ENCODE measurements around the gene AIG1.
A peak's percentile ranks its signal among the peaks of the same experiment; 100 is the strongest.

The AIG1 gene

DNA sequence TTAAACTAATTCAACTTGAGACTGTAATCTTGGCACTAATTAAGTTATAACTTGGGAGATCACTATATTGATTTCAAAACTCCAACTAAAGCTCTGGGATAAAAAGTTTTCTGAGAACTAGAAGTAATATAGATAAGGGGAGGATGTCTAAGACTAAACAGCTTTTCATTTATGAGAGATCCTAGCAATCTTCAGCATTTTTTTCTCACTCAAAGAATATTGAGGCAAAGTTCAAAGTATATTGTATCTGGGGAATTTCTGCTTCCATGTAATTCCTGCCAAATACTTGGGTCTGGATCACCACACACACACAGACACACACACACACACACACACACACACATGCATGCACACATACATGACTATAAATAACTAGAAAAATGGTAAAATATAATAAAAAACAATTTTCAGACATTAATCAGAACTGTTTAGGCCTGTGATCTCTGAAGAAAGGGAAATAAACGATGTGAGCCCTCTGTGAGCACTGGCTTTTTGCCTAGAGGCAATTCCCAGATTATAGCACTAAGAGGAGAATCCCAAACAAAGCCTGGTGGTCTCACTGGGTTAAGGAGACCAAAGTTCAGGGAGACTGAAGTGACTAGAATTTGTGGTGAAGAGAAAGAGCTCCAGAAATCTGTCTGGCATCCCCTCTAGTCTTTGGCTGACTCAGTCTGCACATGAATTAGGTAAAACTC, 297.0 kb downstream of the AIG1 start:
- Histone ChIP-seq H3K4me3 (ENCODE audit: low read depth, low read length) (no peak overlapping the region), H3K27ac (no peak overlapping the region), H3K27me3 (replicated peaks) (no peaks in the 10 kb centered on the region), H3K36me3 (replicated peaks) (no peaks in the 10 kb centered on the region)
- DNase-seq: no peak
- in situ Hi-C loops (cut with HindIII; ENCODE audit: low pct_ligation_motif_present, low sequenced_read_pairs): no loop called here
- TF ChIP-seq, protein P1, sequence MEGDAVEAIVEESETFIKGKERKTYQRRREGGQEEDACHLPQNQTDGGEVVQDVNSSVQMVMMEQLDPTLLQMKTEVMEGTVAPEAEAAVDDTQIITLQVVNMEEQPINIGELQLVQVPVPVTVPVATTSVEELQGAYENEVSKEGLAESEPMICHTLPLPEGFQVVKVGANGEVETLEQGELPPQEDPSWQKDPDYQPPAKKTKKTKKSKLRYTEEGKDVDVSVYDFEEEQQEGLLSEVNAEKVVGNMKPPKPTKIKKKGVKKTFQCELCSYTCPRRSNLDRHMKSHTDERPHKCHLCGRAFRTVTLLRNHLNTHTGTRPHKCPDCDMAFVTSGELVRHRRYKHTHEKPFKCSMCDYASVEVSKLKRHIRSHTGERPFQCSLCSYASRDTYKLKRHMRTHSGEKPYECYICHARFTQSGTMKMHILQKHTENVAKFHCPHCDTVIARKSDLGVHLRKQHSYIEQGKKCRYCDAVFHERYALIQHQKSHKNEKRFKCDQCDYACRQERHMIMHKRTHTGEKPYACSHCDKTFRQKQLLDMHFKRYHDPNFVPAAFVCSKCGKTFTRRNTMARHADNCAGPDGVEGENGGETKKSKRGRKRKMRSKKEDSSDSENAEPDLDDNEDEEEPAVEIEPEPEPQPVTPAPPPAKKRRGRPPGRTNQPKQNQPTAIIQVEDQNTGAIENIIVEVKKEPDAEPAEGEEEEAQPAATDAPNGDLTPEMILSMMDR (IDR thresholded peaks at IDR 0.05; ENCODE audit: low read depth, low read length, missing control alignments): no peak

- in situ Hi-C loops (cut with HindIII; ENCODE audit: low pct_ligation_motif_present, low sequenced_read_pairs): no loop called here
- Histone ChIP-seq H3K4me3 (ENCODE audit: low read depth, low read length) (no peak overlapping the region), H3K27me3 (replicated peaks) (no peaks in the 10 kb centered on the region), H3K36me3 (replicated peaks) (no peaks in the 10 kb centered on the region), H3K27ac (no peak overlapping the region)
- DNase-seq: no peak
- TF ChIP-seq, protein P1 (IDR thresholded peaks at IDR 0.05; ENCODE audit: low read depth, low read length, missing control alignments): no peak
Measured at GRCh38 chr6:143361536-143362191, 301.0 kb downstream of the AIG1 start.

- DNase-seq: no peak
- H3K36me3 ChIP-seq (replicated peaks): no peaks in the 10 kb centered on the region
- H3K27me3 ChIP-seq (replicated peaks): no peaks in the 10 kb centered on the region
- no peak overlapping the region for H3K27ac ChIP-seq
- in situ Hi-C loops (cut with HindIII; ENCODE audit: low pct_ligation_motif_present, low sequenced_read_pairs): no loop called here
- H3K4me3 ChIP-seq (ENCODE audit: low read depth, low read length): no peak overlapping the region
- TF ChIP-seq, protein P1 (IDR thresholded peaks at IDR 0.05; ENCODE audit: low read depth, low read length, missing control alignments): no peak
Measured at GRCh38 chr6:143362192-143362558, 301.5 kb downstream of the AIG1 start.

GRCh38 chr6:143363299-143363698, 302.6 kb downstream of the AIG1 start:
- DNase-seq: no peak
- Histone ChIP-seq H3K27ac (no peak overlapping the region), H3K4me3 (ENCODE audit: low read depth, low read length) (no peak overlapping the region), H3K36me3 (replicated peaks) (no peaks in the 10 kb centered on the region), H3K27me3 (replicated peaks) (no peaks in the 10 kb centered on the region)
- in situ Hi-C loops (cut with HindIII; ENCODE audit: low pct_ligation_motif_present, low sequenced_read_pairs): no loop called here
- TF ChIP-seq, protein P1 (IDR thresholded peaks at IDR 0.05; ENCODE audit: low read depth, low read length, missing control alignments): no peak

DNA sequence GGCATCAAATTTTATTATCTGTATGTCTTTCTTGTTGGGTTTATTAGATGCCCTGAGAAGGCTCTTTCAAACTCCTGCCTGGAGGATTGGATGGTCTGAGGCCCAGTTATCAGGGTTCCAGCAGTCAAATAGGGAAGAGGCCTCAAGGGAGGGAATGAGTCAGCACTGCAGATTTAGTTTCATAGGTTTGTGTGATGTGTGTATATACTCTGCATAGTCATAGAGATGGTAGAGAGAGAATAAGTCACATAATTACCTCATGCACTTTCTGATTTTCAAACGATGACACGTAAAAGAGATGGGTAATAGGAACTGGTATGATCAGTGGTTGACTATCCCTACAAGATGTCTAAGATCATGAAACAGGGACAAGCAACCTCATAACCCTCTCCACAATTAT, 307.7 kb downstream of the AIG1 start:
- DNase-seq: peak; percentile 82
- TF ChIP-seq, protein P1 (IDR thresholded peaks at IDR 0.05; ENCODE audit: low read depth, low read length, missing control alignments): no peak
- in situ Hi-C loops (cut with HindIII; ENCODE audit: low pct_ligation_motif_present, low sequenced_read_pairs): no loop called here
- H3K4me3 ChIP-seq (ENCODE audit: low read depth, low read length): no peak overlapping the region
- no peaks in the 10 kb centered on the region for H3K27me3 ChIP-seq (replicated peaks)
- H3K27ac ChIP-seq: no peak overlapping the region
- no peaks in the 10 kb centered on the region for H3K36me3 ChIP-seq (replicated peaks)

Measured in brain microvascular endothelial cell (primary cell).